Pons (tissue), 1 donor: ENCODE data around the gene NCSTN.

Experiments used
- DNase-seq: peaks from one replicate; pipeline ENCODE4 v3.0.0-alpha.2; 2016; ENCODE audit warnings: low spot score

The NCSTN gene

DNA sequence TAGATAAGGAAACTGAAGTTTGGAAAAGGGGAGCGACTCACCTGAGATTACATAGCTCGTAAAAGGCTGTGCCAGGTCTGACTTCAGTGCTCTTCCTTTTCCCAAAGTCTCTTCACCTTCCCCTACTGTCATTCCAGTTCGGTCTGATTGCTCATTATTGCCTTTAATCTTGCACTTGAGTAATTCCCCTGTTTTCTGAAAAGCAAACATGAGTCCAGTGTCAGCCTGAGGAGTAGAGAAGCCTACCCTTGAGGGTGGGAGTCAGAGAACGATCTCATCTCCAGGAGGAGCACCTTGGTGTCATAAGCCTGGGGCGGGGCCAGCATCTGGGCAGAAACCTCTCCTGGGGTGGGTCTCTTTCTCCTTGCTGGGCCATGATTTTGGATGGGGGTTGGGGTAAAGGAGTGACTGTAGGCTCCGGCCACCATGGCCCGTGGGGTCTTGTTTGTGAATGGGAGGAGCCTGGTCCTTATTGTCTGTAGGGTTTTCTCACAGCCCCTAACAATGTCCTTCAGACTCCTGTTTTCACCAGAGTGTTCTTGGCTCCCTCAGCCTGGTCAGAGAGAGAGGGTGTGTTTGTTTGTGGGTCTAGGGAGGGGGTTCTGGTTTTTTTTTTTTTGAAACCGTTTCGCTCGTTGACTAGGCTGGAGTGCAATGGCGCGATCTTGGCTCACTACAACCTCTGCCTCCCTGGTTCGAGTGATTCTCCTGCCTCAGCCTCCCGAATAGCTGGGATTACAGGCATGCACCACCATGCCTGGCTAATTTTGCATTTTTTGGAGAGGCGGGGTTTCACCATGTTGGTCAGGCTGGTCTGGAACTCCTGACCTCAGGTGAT lies 63.2 kb downstream of the NCSTN start:
- DNase-seq = no peak

DNA sequence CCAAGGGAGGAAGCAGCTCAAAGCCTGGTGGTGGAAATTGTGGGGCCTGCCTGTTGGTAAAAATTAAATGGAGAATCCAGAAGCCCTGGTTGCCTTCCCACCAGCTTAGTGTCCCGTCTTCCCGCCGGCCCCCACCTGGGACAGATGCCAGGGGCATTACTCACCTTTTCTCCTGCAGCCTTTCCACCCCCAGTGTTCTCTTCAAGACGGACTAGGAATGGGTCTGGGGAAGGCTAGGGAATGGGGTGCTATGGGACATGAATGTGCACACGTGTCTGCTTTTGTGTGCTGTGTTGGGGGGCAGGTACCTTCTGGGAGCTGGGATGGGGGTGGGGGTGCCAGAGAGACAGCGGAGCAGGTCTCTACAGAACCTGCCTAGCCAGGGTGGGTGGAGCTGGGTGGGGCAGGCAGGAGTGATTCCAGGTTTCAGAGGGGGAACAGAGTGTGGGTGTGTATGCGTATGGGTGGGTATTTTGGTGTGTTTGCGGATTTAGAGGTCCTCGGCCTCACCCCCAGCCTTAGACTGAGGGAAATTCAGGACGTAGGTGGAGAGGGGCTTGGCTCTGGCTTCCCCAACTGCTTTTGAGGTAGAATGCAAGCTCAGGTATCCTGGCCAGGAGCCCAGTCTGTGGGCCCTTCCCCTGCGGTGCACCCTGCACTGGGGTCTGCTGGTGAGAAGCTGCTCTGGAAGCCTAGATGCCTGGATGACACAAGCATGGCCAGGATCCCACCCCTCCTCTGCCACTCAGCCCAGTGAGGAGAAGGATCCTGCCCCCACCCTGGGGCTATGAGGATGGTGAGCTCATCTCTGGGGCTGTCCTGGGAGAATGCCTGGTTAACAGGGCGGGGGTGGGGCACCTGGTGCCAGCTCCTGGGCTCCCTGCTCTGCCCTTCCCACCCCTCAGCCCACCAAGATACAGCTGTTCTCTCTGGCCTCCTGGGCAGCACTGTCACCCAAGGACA lies 64.9 kb downstream of the NCSTN start:
- no peak for DNase-seq
